Measurements from ENCODE around the gene BPTF. TPM values are rescaled to one million over a fixed set of nuclear protein-coding genes. Genes with fewer than 3 reads are reported as not detected.
"Not testable (repeated sequence)": the region's sequence is repeated elsewhere in the genome, so short reads cannot be mapped to it uniquely, and the experiment has no call there.

The BPTF gene
- total RNA-seq, 1 donor from 2014 or later, result 135 TPM

DNA sequence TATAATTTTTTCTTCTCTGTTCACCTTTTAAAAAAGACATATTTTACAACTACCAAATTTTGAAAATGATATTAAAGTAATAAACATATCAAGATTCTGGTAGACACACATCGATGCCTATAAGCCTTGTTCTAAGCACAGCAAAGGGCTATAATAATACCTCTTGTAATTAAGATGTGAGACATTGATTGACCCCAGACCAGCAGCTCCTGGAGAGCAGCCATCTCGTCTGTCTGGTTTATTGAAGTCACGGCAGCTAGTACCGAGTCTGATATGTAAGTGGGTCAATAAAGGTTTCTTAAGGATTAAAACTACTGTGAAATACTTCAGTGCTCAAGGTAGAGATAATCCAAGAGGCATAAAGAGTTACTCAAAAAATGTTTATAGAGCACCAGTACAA lies 94.9 kb downstream of the BPTF start:
- Mint-ChIP-seq H3K4me1 (ENCODE audit: unreplicated experiment) (peaks cover 6% of the 10 kb centered on the region), H3K36me3 (peaks cover 16% of the 10 kb centered on the region), H3K27ac (no peak overlapping the region), H3K4me3 (no peak overlapping the region), H3K9me3 (no peaks in the 10 kb centered on the region), H3K27me3 (no peaks in the 10 kb centered on the region)
- TF ChIP-seq, protein P1, sequence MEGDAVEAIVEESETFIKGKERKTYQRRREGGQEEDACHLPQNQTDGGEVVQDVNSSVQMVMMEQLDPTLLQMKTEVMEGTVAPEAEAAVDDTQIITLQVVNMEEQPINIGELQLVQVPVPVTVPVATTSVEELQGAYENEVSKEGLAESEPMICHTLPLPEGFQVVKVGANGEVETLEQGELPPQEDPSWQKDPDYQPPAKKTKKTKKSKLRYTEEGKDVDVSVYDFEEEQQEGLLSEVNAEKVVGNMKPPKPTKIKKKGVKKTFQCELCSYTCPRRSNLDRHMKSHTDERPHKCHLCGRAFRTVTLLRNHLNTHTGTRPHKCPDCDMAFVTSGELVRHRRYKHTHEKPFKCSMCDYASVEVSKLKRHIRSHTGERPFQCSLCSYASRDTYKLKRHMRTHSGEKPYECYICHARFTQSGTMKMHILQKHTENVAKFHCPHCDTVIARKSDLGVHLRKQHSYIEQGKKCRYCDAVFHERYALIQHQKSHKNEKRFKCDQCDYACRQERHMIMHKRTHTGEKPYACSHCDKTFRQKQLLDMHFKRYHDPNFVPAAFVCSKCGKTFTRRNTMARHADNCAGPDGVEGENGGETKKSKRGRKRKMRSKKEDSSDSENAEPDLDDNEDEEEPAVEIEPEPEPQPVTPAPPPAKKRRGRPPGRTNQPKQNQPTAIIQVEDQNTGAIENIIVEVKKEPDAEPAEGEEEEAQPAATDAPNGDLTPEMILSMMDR (conservative IDR thresholded peaks at IDR 0.05), result no peak
- no peak for DNase-seq (ENCODE audit: extremely low spot score, unreplicated experiment)

DNA sequence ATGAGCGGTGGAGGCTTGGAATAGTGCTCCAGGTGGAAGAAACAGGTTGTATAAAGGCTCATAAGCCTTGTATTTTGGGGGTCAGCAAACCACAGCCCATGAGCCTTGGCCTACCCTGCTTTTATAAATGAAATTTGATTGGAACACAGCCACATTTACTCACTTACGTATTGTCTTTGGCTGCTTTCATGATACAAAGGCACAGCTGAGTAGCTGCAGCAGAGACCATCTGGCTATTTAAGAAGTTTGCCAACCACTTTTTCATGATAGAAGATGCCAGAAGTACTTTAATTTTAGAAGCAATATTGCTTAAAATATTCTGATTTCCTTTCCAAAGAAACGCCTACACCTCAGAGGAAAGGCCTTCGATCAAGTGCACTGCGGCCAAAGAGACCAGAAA lies 97.2 kb downstream of the BPTF start:
- TF ChIP-seq, protein P1 (conservative IDR thresholded peaks at IDR 0.05), result no peak
- H3K27me3 Mint-ChIP-seq, result no peaks in the 10 kb centered on the region
- H3K4me1 Mint-ChIP-seq (ENCODE audit: unreplicated experiment), result no peaks in the 10 kb centered on the region
- H3K27ac Mint-ChIP-seq, result no peak overlapping the region
- DNase-seq (ENCODE audit: extremely low spot score, unreplicated experiment), result no peak
- H3K4me3 Mint-ChIP-seq, result no peak overlapping the region
- peaks cover 10% of the 10 kb centered on the region for H3K36me3 Mint-ChIP-seq
- H3K9me3 Mint-ChIP-seq, result no peaks in the 10 kb centered on the region

DNA sequence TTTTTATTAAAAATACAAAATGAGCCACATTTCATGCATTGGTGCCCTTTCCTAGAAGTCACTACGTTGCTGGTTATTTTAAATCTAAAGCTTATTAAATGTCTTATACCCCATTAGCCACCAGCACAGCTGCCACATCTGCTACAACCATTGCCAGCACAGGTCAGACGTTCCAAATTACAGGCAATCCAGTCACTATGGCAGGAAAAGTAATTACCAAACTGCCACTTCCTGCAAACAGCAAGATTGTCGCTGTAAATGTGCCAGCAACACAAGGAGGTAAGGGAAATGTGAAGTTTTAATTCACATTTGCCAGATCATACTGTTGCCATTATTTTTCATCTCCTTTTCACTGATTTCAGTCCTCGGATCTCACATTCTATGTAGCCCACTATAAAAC lies 103.5 kb downstream of the BPTF start:
- H3K27me3 Mint-ChIP-seq; H3K27ac Mint-ChIP-seq; H3K4me3 Mint-ChIP-seq; DNase-seq (ENCODE audit: extremely low spot score, unreplicated experiment); H3K9me3 Mint-ChIP-seq; H3K4me1 Mint-ChIP-seq (ENCODE audit: unreplicated experiment): not testable (repeated sequence)
- H3K36me3 Mint-ChIP-seq, result peaks cover 18% of the 10 kb centered on the region

DNA sequence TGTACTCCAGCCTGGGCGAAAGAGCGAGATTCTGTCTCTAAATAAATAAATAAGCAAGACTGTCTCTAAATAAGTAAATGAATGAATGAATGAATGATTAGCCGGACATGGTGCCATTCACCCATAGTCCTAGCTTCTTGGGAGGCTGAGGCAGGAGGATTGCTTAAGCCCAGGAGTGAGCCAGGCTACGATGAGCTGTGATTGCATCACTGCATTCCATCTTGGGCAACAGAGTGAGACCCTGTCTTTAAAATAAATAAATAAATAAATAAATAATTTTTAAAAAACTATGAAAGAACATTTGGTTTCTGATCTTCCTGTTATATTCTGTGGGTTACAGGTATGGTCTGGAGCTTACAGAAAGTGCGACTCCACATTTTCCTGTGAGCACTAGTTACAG lies 105.9 kb downstream of the BPTF start:
- H3K4me3 Mint-ChIP-seq, result no peak overlapping the region
- no peaks in the 10 kb centered on the region for H3K4me1 Mint-ChIP-seq (ENCODE audit: unreplicated experiment)
- no peaks in the 10 kb centered on the region for H3K27me3 Mint-ChIP-seq
- TF ChIP-seq, protein P1 (conservative IDR thresholded peaks at IDR 0.05), result no peak
- H3K27ac Mint-ChIP-seq, result no peak overlapping the region
- DNase-seq (ENCODE audit: extremely low spot score, unreplicated experiment), result no peak
- H3K9me3 Mint-ChIP-seq, result no peaks in the 10 kb centered on the region
- peaks cover 22% of the 10 kb centered on the region for H3K36me3 Mint-ChIP-seq

DNA sequence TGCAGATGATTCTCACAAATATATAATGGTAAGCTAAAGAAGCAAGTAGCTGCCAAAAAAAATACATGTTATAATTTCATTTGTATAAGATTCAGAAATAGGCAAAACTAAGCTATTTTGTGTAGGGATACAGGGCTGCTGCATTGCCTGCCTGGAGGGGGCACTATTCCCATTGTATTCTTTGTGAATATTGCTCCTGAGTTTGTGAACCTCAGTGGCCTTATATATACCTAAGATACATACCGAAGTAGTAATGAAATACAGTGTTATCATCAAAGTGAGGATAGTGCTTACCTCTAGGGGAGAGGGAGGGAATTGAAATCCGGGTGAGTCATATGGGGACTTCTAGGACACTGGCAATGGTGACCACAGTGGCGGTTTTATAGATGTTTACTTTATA lies 117.5 kb downstream of the BPTF start:
- TF ChIP-seq, protein P1 (conservative IDR thresholded peaks at IDR 0.05), result peak; percentile 61
- H3K4me3 Mint-ChIP-seq, result no peak overlapping the region
- DNase-seq (ENCODE audit: extremely low spot score, unreplicated experiment), result no peak
- no peaks in the 10 kb centered on the region for H3K4me1 Mint-ChIP-seq (ENCODE audit: unreplicated experiment)
- H3K27me3 Mint-ChIP-seq, result no peaks in the 10 kb centered on the region
- H3K9me3 Mint-ChIP-seq, result no peaks in the 10 kb centered on the region
- no peak overlapping the region for H3K27ac Mint-ChIP-seq
- H3K36me3 Mint-ChIP-seq, result peaks cover 36% of the 10 kb centered on the region

DNA sequence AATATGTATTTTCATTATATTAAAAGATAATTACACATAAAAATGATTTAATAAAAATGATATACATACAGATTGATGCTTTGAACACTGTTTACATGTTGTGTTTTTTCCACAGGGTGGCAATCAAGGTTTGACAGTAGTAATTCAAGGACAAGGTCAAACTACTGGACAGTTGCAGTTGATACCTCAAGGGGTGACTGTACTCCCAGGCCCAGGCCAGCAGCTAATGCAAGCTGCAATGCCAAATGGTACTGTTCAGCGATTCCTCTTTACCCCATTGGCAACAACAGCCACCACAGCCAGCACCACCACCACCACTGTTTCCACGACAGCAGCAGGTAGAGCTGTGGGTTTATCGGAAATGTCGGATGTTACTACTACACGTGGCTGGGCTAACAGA lies 118.7 kb downstream of the BPTF start:
- Mint-ChIP-seq H3K27ac (no peak overlapping the region), H3K4me1 (ENCODE audit: unreplicated experiment) (no peaks in the 10 kb centered on the region), H3K4me3 (no peak overlapping the region), H3K27me3 (no peaks in the 10 kb centered on the region), H3K9me3 (no peaks in the 10 kb centered on the region), H3K36me3 (peaks cover 41% of the 10 kb centered on the region)
- TF ChIP-seq, protein P1 (conservative IDR thresholded peaks at IDR 0.05), result no peak
- no peak for DNase-seq (ENCODE audit: extremely low spot score, unreplicated experiment)

Data from type B pancreatic cell (in vitro differentiated cells).